Measurements from ENCODE around the gene ILKAP. TPM values are rescaled to one million over a fixed set of nuclear protein-coding genes. Genes with fewer than 3 reads are reported as not detected.
A peak's percentile ranks its signal among the peaks of the same experiment; 100 is the strongest.

The ILKAP gene
- total and polyA plus RNA-seq, 2 donors (not counting 1 experiment from before 2014, with no cell fraction given): 82.5 to 98.6 TPM

GRCh38 chr2:238207006-238207405 lies 3.5 kb upstream of the ILKAP start:
- no peak overlapping the region for H2AFZ ChIP-seq (ENCODE audit: insufficient read depth, low read depth, low read length, poor library complexity, severe bottlenecking)
- peaks cover 11% of the 10 kb centered on the region for H3K79me2 ChIP-seq (ENCODE audit: control insufficient read depth, insufficient read depth, low read length)
- DNase-seq: no peak
- H4K20me1 ChIP-seq (ENCODE audit: control insufficient read depth, insufficient read depth, low read length, poor library complexity, severe bottlenecking): peaks cover 9% of the 10 kb centered on the region
- H3K27me3 ChIP-seq (replicated peaks in 1 of 4; ENCODE audit: control extremely low read depth in 1 of 4, control insufficient read depth in 3 of 4, insufficient read depth in 4 of 4, low read length in 3 of 4): peaks cover 0 to 8% (median 4%) of the 10 kb centered on the region in 4 experiments
- intact Hi-C loops (cut with micrococcal nuclease): no loop called here
- Mint-ChIP-seq H3K4me3 (no peak overlapping the region), H3K27ac (no peak overlapping the region), H3K4me1 (peaks cover 20% of the 10 kb centered on the region), H3K9me3 (ENCODE audit: insufficient read depth) (no peaks in the 10 kb centered on the region), H3K27me3 (no peaks in the 10 kb centered on the region)
- H3K4me2 ChIP-seq (replicated peaks; ENCODE audit: low read depth, low read length, poor library complexity, severe bottlenecking): no peak overlapping the region
- H3K4me3 ChIP-seq (ENCODE audit: control extremely low read depth in 1 of 5, extremely low read depth in 1 of 5, insufficient read depth in 1 of 5, low read depth in 2 of 5, low read length in 4 of 5): no peak overlapping the region
- WGBS (ENCODE audit: insufficient coverage): 80% methylated on average over 5 of the region's 7 CpGs
- H3K9ac ChIP-seq (ENCODE audit: low read length): no peak overlapping the region
- peaks cover 0 to 3% (median 0%) of the 10 kb centered on the region in 3 donors for H3K9me3 ChIP-seq (ENCODE audit: control extremely low read depth in 1 of 3, control insufficient read depth in 2 of 3, insufficient read depth in 1 of 3, low read length in 2 of 3)
- POLR2A ChIA-PET: no interaction called here
- TF ChIP-seq CTCF (IDR thresholded peaks at IDR 0.05): no peak
- TF ChIP-seq EZH2 (IDR thresholded peaks at IDR 0.05; ENCODE audit: borderline replicate concordance, insufficient read depth, low read depth, low read length, poor library complexity, severe bottlenecking): no peak
- H3K27ac ChIP-seq (ENCODE audit: low read length in 2 of 2): no peak overlapping the region
- H3K4me1 ChIP-seq (ENCODE audit: control insufficient read depth in 2 of 2, insufficient read depth in 2 of 2, low read length in 2 of 2): peaks cover 14 to 19% of the 10 kb centered on the region in 2 donors
- ATAC-seq (ENCODE audit: low read depth): no peak
- H3K36me3 ChIP-seq (replicated peaks in 1 of 2; ENCODE audit: control extremely low read depth in 1 of 2, control insufficient read depth in 1 of 2, extremely low read depth in 1 of 2, insufficient read depth in 2 of 2, low read length in 1 of 2): no peaks in the 10 kb centered on the region
- CTCF ChIA-PET: interaction anchor here (1.0 kb wide), 1 partner anchor 56 kb away, joined by 3 read pairs; no protein-coding TSS in a partner anchor

GRCh38 chr2:238203973-238204683 lies 633 bp upstream of the ILKAP start:
- DNase-seq: peak; percentile 47
- peak overlapping the region in 4 of 5 experiments; percentile 46 to 64 (median 60) for H3K4me3 ChIP-seq (ENCODE audit: control extremely low read depth in 1 of 5, extremely low read depth in 1 of 5, insufficient read depth in 1 of 5, low read depth in 2 of 5, low read length in 4 of 5)
- peak; percentile 6 for ATAC-seq (ENCODE audit: low read depth)
- Mint-ChIP-seq H3K27ac (peak overlapping the region; percentile 91), H3K27me3 (no peaks in the 10 kb centered on the region), H3K4me3 (peak overlapping the region; percentile 86), H3K9me3 (ENCODE audit: insufficient read depth) (no peaks in the 10 kb centered on the region), H3K4me1 (peaks cover 44% of the 10 kb centered on the region)
- H3K27me3 ChIP-seq (replicated peaks in 1 of 4; ENCODE audit: control extremely low read depth in 1 of 4, control insufficient read depth in 3 of 4, insufficient read depth in 4 of 4, low read length in 3 of 4): peaks cover 0 to 8% (median under 1%) of the 10 kb centered on the region in 4 experiments
- H3K9me3 ChIP-seq (ENCODE audit: control extremely low read depth in 1 of 3, control insufficient read depth in 2 of 3, insufficient read depth in 1 of 3, low read length in 2 of 3): peaks cover 0 to 3% (median 0%) of the 10 kb centered on the region in 3 donors
- H3K79me2 ChIP-seq (ENCODE audit: control insufficient read depth, insufficient read depth, low read length): peaks cover 40% of the 10 kb centered on the region
- H3K9ac ChIP-seq (ENCODE audit: low read length): peak overlapping the region; percentile 86
- 44% methylated on average over 14 of the region's 18 CpGs for WGBS (ENCODE audit: insufficient coverage)
- ChIA-PET POLR2A (interaction anchor here (0.6 to 1.3 kb wide), 4 partner anchors 30 to 143 kb away, joined by 3 to 9 read pairs (median 4); partner anchors contain the start of genes HES6 and SCLY), CTCF (interaction anchor here (1.5 kb wide), 1 partner anchor 59 kb away, joined by 5 read pairs; no protein-coding TSS in a partner anchor)
- no peak for TF ChIP-seq CTCF (IDR thresholded peaks at IDR 0.05)
- TF ChIP-seq EZH2 (IDR thresholded peaks at IDR 0.05; ENCODE audit: borderline replicate concordance, insufficient read depth, low read depth, low read length, poor library complexity, severe bottlenecking): no peak
- no peaks in the 10 kb centered on the region for H3K36me3 ChIP-seq (replicated peaks in 1 of 2; ENCODE audit: control extremely low read depth in 1 of 2, control insufficient read depth in 1 of 2, extremely low read depth in 1 of 2, insufficient read depth in 2 of 2, low read length in 1 of 2)
- peaks cover 23 to 28% of the 10 kb centered on the region in 2 donors for H3K4me1 ChIP-seq (ENCODE audit: control insufficient read depth in 2 of 2, insufficient read depth in 2 of 2, low read length in 2 of 2)
- peak overlapping the region; percentile 93 for H3K4me2 ChIP-seq (replicated peaks; ENCODE audit: low read depth, low read length, poor library complexity, severe bottlenecking)
- H2AFZ ChIP-seq (ENCODE audit: insufficient read depth, low read depth, low read length, poor library complexity, severe bottlenecking): peak overlapping the region; percentile 94
- intact Hi-C loops (cut with micrococcal nuclease): loop anchor here (1.0 to 2.0 kb wide), 6 partner anchors 27 to 238 kb away; no protein-coding TSS in a partner anchor
- H3K27ac ChIP-seq (ENCODE audit: low read length in 2 of 2): peak overlapping the region; percentile 78 to 93
- peaks cover 38% of the 10 kb centered on the region for H4K20me1 ChIP-seq (ENCODE audit: control insufficient read depth, insufficient read depth, low read length, poor library complexity, severe bottlenecking)
